ENCODE data around the gene NID2. TPM values are rescaled to one million over a fixed set of nuclear protein-coding genes. Genes with fewer than 3 reads are reported as not detected.

The NID2 gene
- total RNA-seq, 4 donors from 2014 or later, result 8.6 to 16.5 (median 11.5) TPM

- no peaks in the 10 kb centered on the region for H3K36me3 ChIP-seq
- H3K4me1 ChIP-seq, result peaks cover 0 to 9% (median 0%) of the 10 kb centered on the region in 4 donors
- no peaks in the 10 kb centered on the region for H3K9me3 ChIP-seq
- no peak overlapping the region for H3K4me3 ChIP-seq
- DNase-seq, result no peak
- no peak for TF ChIP-seq POLR2A (IDR thresholded peaks at IDR 0.05)
- TF ChIP-seq CTCF (IDR thresholded peaks at IDR 0.05), result no peak
- no peak overlapping the region for H3K27ac ChIP-seq
- no peaks in the 10 kb centered on the region for H3K27me3 ChIP-seq
Measured at GRCh38 chr14:52061390-52061789, 7.5 kb downstream of the NID2 start.

- H3K36me3 ChIP-seq, result no peaks in the 10 kb centered on the region
- no peak overlapping the region for H3K4me3 ChIP-seq
- H3K9me3 ChIP-seq, result no peaks in the 10 kb centered on the region
- H3K4me1 ChIP-seq, result peaks cover 0 to 9% (median 0%) of the 10 kb centered on the region in 4 donors
- TF ChIP-seq CTCF (IDR thresholded peaks at IDR 0.05) (no peak), POLR2A (IDR thresholded peaks at IDR 0.05) (no peak)
- DNase-seq, result no peak
- no peaks in the 10 kb centered on the region for H3K27me3 ChIP-seq
- peak overlapping the region in 1 of 4 donors; percentile 1 for H3K27ac ChIP-seq
Measured at GRCh38 chr14:52060080-52060479, 8.8 kb downstream of the NID2 start.

DNA sequence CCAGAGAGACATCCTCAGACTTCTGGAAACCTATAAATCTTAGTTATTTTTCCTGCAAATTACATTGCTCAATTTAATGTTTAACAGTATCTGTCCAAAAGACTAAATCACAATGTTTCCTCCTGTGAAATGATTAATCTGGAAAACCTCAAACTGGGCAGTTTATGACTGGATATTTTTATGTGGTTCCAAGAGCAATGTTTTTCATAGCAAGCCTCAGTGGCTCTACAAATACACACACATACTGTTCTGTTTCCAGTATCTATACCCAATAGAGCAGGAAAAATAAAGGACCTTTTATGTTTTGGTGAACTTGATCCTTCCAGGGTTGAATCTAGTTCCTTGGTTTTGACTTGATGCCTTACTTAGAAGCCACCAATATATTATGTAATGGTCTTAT, 9.2 kb downstream of the NID2 start:
- Histone ChIP-seq H3K4me3 (no peak overlapping the region), H3K4me1 (peaks cover 0 to 9% (median 0%) of the 10 kb centered on the region in 4 donors), H3K9me3 (no peaks in the 10 kb centered on the region), H3K27me3 (no peaks in the 10 kb centered on the region), H3K36me3 (no peaks in the 10 kb centered on the region), H3K27ac (no peak overlapping the region)
- DNase-seq, result no peak
- TF ChIP-seq CTCF (IDR thresholded peaks at IDR 0.05) (no peak), POLR2A (IDR thresholded peaks at IDR 0.05) (no peak)

DNA sequence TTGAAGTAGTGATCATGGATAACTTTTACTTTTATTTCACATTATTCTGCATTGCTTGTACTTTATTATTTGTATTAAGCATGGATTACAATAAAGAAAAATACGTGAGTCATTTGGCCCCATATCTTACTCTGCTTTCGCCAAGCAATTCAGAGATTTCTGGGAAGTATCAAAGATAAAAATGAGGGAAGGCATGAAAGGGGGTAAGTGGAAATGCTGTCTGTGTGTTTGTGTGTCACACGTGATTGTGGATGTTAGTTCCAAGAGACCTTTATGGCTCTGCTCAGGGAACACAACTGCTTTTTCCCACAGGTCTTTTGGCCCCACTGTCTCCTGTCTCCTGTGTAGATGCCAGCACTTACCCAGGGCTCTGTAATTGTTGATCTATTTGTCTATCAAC, 10.5 kb downstream of the NID2 start:
- Histone ChIP-seq H3K4me1 (peaks cover 0 to 16% (median 0%) of the 10 kb centered on the region in 4 donors), H3K36me3 (no peaks in the 10 kb centered on the region), H3K27me3 (no peaks in the 10 kb centered on the region), H3K27ac (no peak overlapping the region), H3K9me3 (no peaks in the 10 kb centered on the region), H3K4me3 (no peak overlapping the region)
- no peak for DNase-seq
- TF ChIP-seq POLR2A (IDR thresholded peaks at IDR 0.05), result no peak
- TF ChIP-seq CTCF (IDR thresholded peaks at IDR 0.05), result no peak

- no peak overlapping the region for H3K4me3 ChIP-seq
- H3K27ac ChIP-seq, result no peak overlapping the region
- peaks cover 0 to 18% (median 0%) of the 10 kb centered on the region in 4 donors for H3K4me1 ChIP-seq
Measured at GRCh38 chr14:52055167-52055566, 13.7 kb downstream of the NID2 start.

More at GRCh38 chr14:52055167-52055566, 13.7 kb downstream of the NID2 start:
- TF ChIP-seq CTCF (IDR thresholded peaks at IDR 0.05) (no peak), POLR2A (IDR thresholded peaks at IDR 0.05) (no peak)
- H3K9me3 ChIP-seq, result no peaks in the 10 kb centered on the region
- no peak for DNase-seq
- no peaks in the 10 kb centered on the region for H3K27me3 ChIP-seq
- H3K36me3 ChIP-seq, result no peaks in the 10 kb centered on the region
